HFF-Myc (cell line): Measurements from ENCODE around the gene AXDND1.
A peak's percentile ranks its signal among the peaks of the same experiment; 100 is the strongest.
"Not testable (repeated sequence)": the region's sequence is repeated elsewhere in the genome, so short reads cannot be mapped to it uniquely, and the experiment has no call there.

Experiments
- DNase-seq: peaks from one replicate; pipeline ENCODE4 v3.0.0-alpha.2; 2011; ENCODE audit warnings: low read depth; ENCODE audit errors: extremely low read depth
- H3K4me3 ChIP-seq: replicated peaks from 2 replicates; pipeline ENCODE4 v1.5.1; 2011; ENCODE audit warnings: low read depth, mild to moderate bottlenecking, control low read depth, low read length
- TF ChIP-seq, protein P1 (sequence below): IDR thresholded peaks from 2 replicates; pipeline ENCODE4 v1.5.1; 2012; ENCODE audit warnings: mild to moderate bottlenecking, low read depth, low read length, control low read depth; ENCODE audit errors: missing control alignments

The AXDND1 gene

DNA sequence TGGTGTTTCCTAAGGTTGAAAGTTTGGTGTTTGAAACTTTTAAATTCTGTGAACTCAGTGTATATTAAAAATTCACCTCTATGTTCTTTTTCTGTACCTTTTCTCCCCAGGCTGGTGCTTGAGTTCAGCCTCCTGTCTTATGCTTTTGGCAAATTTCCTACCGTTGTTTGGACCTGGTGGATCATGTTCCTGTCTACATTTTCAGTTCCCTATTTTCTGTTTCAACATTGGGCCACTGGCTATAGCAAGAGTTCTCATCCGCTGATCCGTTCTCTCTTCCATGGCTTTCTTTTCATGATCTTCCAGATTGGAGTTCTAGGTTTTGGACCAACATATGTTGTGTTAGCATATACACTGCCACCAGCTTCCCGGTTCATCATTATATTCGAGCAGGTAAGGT, 24.9 kb upstream of the AXDND1 start:
- no peak for DNase-seq
- TF ChIP-seq, protein P1, sequence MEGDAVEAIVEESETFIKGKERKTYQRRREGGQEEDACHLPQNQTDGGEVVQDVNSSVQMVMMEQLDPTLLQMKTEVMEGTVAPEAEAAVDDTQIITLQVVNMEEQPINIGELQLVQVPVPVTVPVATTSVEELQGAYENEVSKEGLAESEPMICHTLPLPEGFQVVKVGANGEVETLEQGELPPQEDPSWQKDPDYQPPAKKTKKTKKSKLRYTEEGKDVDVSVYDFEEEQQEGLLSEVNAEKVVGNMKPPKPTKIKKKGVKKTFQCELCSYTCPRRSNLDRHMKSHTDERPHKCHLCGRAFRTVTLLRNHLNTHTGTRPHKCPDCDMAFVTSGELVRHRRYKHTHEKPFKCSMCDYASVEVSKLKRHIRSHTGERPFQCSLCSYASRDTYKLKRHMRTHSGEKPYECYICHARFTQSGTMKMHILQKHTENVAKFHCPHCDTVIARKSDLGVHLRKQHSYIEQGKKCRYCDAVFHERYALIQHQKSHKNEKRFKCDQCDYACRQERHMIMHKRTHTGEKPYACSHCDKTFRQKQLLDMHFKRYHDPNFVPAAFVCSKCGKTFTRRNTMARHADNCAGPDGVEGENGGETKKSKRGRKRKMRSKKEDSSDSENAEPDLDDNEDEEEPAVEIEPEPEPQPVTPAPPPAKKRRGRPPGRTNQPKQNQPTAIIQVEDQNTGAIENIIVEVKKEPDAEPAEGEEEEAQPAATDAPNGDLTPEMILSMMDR, result no peak
- H3K4me3 ChIP-seq, result no peak overlapping the region

DNA sequence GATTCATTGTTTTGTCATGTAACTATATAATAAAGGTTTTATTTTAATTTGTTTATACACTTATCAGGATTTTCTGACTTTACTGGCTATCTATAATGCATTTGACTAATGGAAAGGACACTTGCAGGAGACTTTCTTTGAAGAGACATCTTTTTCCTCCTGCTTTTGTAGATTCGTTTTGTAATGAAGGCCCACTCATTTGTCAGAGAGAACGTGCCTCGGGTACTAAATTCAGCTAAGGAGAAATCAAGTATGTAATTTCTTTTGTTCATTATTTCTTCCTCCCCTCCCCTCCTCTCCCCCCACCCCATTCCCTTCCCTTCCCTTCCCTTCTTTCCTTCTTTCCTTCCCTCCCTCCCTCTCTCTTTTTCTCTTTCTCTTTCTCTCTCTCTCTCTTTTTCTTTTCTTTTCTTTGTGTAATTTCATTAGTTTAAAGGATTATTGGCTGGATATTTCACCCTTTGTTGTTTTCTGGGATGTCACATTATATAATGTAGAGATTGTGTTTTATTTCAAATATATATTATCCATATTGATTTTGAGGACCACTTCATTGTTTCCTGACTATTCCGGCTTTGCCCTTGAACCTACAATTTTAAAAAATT, 23.7 kb upstream of the AXDND1 start:
- TF ChIP-seq, protein P1, result no peak
- H3K4me3 ChIP-seq, result no peak overlapping the region
- DNase-seq, result no peak

DNA sequence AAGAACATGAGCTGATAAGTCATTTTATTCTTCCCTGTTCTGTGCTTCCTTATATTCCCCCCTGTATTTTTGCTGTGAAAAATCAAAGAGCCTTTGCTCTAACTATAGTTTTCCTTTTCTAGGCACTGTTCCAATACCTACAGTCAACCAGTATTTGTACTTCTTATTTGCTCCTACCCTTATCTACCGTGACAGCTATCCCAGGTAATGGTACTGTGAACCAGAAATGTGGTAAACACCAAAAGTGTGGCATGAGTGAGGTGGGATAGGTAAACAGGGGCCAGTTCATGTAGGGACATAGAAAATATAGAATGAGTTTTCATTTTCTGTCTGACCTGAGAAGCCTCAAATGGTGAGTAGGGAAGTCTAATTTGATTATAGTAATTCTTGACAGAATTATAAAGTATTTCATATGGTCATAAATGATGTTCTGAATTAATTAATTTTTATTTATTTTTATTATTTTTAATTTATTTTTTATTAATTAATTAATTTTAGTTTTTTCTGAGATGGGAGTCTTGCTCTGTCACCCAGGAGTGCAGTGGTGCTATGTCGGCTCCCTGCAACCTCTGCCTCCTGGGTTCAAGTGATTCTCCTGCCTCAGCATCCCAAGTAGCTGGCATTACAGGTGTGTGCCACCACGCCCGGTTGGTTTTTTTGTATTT, 22.9 kb upstream of the AXDND1 start:
- no peak for DNase-seq
- TF ChIP-seq, protein P1, result no peak
- no peak overlapping the region for H3K4me3 ChIP-seq

DNA sequence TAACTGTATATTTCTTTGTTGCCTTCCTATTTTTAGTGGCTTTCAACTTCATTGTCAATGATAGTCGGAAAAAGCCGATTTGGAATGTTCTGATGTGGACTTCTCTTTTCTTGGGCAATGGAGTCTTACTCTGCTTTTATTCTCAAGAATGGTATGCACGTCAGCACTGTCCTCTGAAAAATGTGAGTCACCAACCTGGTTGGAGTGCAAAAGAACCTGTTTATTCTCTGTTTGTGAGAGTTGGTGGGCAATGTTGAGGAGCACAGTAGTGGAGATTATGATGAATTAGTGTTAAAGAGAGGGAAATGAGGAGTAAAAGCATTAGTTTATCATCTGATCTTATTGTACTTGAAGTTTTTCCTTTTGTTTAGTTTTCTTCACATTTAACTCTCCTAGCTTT, 14.5 kb upstream of the AXDND1 start:
- TF ChIP-seq, protein P1, result no peak
- H3K4me3 ChIP-seq, result no peak overlapping the region
- no peak for DNase-seq

DNA sequence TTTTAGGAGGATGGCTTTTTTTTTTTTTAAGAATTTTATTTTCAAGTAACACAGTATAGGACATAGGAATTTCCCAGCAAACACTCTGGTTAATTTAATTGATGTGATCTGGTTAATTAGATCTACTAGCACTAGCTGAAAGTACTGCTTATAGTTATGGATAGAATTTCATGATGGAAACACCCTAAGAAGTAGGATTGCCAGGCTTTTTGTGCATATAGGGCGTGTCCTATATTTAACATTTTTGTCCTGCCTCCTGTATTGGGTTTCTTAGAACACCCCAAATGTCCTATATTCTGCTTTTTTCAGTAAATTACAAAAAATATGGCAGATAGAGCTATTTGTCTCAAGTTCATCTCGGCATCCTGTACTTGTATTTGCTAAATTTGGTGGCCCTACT, 13.5 kb upstream of the AXDND1 start:
- no peak overlapping the region for H3K4me3 ChIP-seq
- DNase-seq, result no peak
- TF ChIP-seq, protein P1, result no peak

DNA sequence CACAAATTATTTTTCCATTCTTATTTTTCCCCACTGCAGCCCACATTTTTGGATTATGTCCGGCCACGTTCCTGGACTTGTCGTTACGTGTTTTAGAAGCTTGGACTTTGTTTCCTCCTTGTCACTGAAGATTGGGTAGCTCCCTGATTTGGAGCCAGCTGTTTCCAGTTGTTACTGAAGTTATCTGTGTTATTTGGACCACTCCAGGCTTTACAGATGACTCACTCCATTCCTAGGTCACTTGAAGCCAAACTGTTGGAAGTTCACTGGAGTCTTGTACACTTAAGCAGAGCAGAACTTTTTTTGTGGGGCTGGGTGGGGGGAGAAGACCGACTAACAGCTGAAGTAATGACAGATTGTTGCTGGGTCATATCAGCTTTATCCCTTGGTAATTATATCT, 12.2 kb upstream of the AXDND1 start:
- DNase-seq, result peak; percentile 65
- no peak overlapping the region for H3K4me3 ChIP-seq

DNA sequence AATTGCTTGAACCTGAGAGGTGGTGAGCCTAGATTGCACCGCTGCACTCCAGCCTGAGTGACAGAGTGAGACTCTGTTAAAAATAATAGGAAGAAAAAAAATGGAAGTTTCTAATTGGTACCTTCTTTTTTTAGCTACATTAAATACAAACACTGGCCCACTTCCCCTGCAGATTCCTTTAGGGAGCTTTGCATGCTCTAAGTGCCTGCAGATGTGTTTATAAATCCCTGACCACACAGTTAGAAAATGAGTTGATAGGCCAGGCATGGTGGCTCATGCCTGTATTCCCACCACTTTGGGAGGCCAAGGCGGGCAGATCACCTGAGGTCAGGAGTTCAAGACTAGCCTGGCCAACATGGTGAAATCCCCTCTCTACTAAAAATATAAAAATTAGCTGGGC, 4.1 kb upstream of the AXDND1 start:
- not testable (repeated sequence) for H3K4me3 ChIP-seq
- peak; percentile 43 for DNase-seq

More for the DNA sequence above, 12.2 kb upstream of the AXDND1 start:
- TF ChIP-seq, protein P1, result no peak
